H1 (cell line): ENCODE measurements around the gene CORO2B. TPM values are rescaled to one million over a fixed set of nuclear protein-coding genes. Genes with fewer than 3 reads are reported as not detected.

Experiments
- CTCF ChIA-PET: fragments of 300-600 bp; sonication (Branson Sonifier 250); formaldehyde crosslinking; loops from one replicate; lab custom pipeline; 2021; ENCODE audit not compliant: partially characterized antibody; lab: Charles Lee
- POLR2A ChIA-PET: fragments of 300-600 bp; sonication (Branson Sonifier 250); formaldehyde crosslinking; loops from one replicate; lab custom pipeline; 2021; ENCODE audit warnings: inconsistent platforms; ENCODE audit not compliant: partially characterized antibody; lab: Charles Lee
- DNase-seq, 2 experiments: peaks; one replicate each; pipeline versions ENCODE4 v3.0.0 to v3.0.0-alpha.2; 2010 to 2022; ENCODE audit warnings: low spot score in 2 of 2, low read depth in 1 of 2, mixed read lengths in 1 of 2
- FAIRE-seq: peaks from 2 replicates; lab custom pipeline; 2011; peaks lifted over from hg19 to GRCh38; lab: Jason Lieb, UNC
- H2AFZ ChIP-seq: 2 replicates; pipeline ENCODE4 v1.8.1; 2012; ENCODE audit warnings: low read length, inconsistent platforms
- H2AK5ac ChIP-seq: 2 replicates; pipeline ENCODE4 v1.6.1; 2013; ENCODE audit warnings: low read depth, low read length
- H2BK120ac ChIP-seq: replicated peaks from 2 replicates; pipeline ENCODE3; 2013; ENCODE audit warnings: low read depth, low read length, inconsistent platforms
- H2BK12ac ChIP-seq: 2 replicates; pipeline ENCODE4 v1.6.1; 2013; ENCODE audit warnings: low read depth, low read length
- H2BK15ac ChIP-seq: 2 replicates; pipeline ENCODE4 v1.6.1; 2013; ENCODE audit warnings: low read length
- H2BK20ac ChIP-seq: 2 replicates; pipeline ENCODE4 v1.6.1; 2013; ENCODE audit warnings: low read length
- H2BK5ac ChIP-seq: 2 replicates; pipeline ENCODE4 v1.6.1; 2013; ENCODE audit warnings: low read depth, low read length
- H3K14ac ChIP-seq: 2 replicates; pipeline ENCODE4 v1.6.1; 2013; ENCODE audit warnings: inconsistent platforms; ENCODE audit not compliant: insufficient read length
- H3K18ac ChIP-seq: 2 replicates; pipeline ENCODE4 v1.6.1; 2013; ENCODE audit warnings: low read length; ENCODE audit errors: extremely low read depth
- H3K23ac ChIP-seq: 2 replicates; pipeline ENCODE4 v1.6.1; 2013; ENCODE audit warnings: inconsistent platforms; ENCODE audit not compliant: insufficient read length
- H3K23me2 ChIP-seq: 2 replicates; pipeline ENCODE4 v1.6.1; 2013; ENCODE audit warnings: low read depth, low read length
- H3K27ac ChIP-seq: 2 replicates; pipeline ENCODE4 v1.6.1; 2011; ENCODE audit warnings: low read depth, low read length, inconsistent platforms
- H3K27me3 ChIP-seq, 4 experiments: replicated peaks in 1 of 4; 1 replicate in 1 of 4; 2 replicates in 3 of 4; pipeline versions ENCODE4 v1.6.1 to v1.8.1; 2011 to 2013; ENCODE audit warnings: low read length in 3 of 4, mild to moderate bottlenecking in 3 of 4, inconsistent platforms in 2 of 4, mixed read lengths in 2 of 4, moderate library complexity in 1 of 4; ENCODE audit not compliant: control insufficient read depth in 3 of 4, insufficient read depth in 3 of 4; ENCODE audit errors: extremely low read depth in 1 of 4
- H3K36me3 ChIP-seq, 4 experiments: 2 replicates each; pipeline versions ENCODE4 v1.6.1 to v1.8.1; 2011 to 2013; ENCODE audit warnings: mild to moderate bottlenecking in 4 of 4, low read length in 3 of 4, moderate library complexity in 2 of 4, control low read depth in 1 of 4, inconsistent platforms in 1 of 4; ENCODE audit not compliant: insufficient read depth in 4 of 4, control insufficient read depth in 2 of 4
- H3K4ac ChIP-seq: replicated peaks from 2 replicates; pipeline ENCODE3; 2013; ENCODE audit warnings: low read length, low read depth, mixed read lengths, inconsistent platforms; ENCODE audit not compliant: insufficient read length
- H3K4me1 ChIP-seq, 4 experiments: replicated peaks in 1 of 4; 1 replicate in 1 of 4; 2 replicates in 3 of 4; pipeline versions ENCODE4 v1.6.1 to v1.8.1; 2011 to 2013; ENCODE audit warnings: low read length in 3 of 4, inconsistent platforms in 2 of 4, mixed read lengths in 1 of 4; ENCODE audit not compliant: insufficient read depth in 4 of 4, control insufficient read depth in 3 of 4
- H3K4me2 ChIP-seq, 2 experiments: 2 replicates each; pipeline versions ENCODE4 v1.6.1 to v1.8.1; 2011 to 2013; ENCODE audit warnings: low read depth in 2 of 2, low read length in 2 of 2, control low read depth in 1 of 2, inconsistent platforms in 1 of 2, mild to moderate bottlenecking in 1 of 2; ENCODE audit not compliant: insufficient read depth in 1 of 2
- H3K4me3 ChIP-seq, 4 experiments: fragments of 200-600, 300-600 bp in 1 of 4; sonication (generic), shearing (Covaris generic), sonication (Bioruptor Twin) in 1 of 4; 2 replicates each; pipeline versions ENCODE4 v1.5.1 to v1.8.1; 2011 to 2016; ENCODE audit warnings: low read length in 4 of 4, low read depth in 3 of 4, control low read depth in 2 of 4, inconsistent platforms in 2 of 4, mild to moderate bottlenecking in 2 of 4, mixed read lengths in 1 of 4, moderate library complexity in 1 of 4; ENCODE audit not compliant: insufficient read depth in 2 of 4; ENCODE audit errors: extremely low read depth in 1 of 4
- H3K56ac ChIP-seq: replicated peaks from 2 replicates; pipeline ENCODE3; 2013; ENCODE audit warnings: low read depth, mild to moderate bottlenecking, mixed read lengths, low read length, inconsistent platforms; ENCODE audit not compliant: insufficient read length
- H3K79me1 ChIP-seq: 2 replicates; pipeline ENCODE4 v1.6.1; 2013; ENCODE audit warnings: low read depth, low read length, control low read depth
- H3K79me2 ChIP-seq, 2 experiments: 2 replicates each; pipeline versions ENCODE4 v1.6.1 to v1.8.1; 2012 to 2013; ENCODE audit warnings: low read length in 2 of 2, mild to moderate bottlenecking in 2 of 2, inconsistent platforms in 1 of 2; ENCODE audit not compliant: insufficient read depth in 2 of 2, control insufficient read depth in 1 of 2
- H3K9ac ChIP-seq, 4 experiments: replicated peaks in 1 of 4; 1 replicate in 1 of 4; 2 replicates in 3 of 4; pipeline versions ENCODE4 v1.6.1 to v1.8.1; 2011 to 2013; ENCODE audit warnings: low read depth in 3 of 4, low read length in 3 of 4, control low read depth in 2 of 4, mild to moderate bottlenecking in 2 of 4, moderate library complexity in 2 of 4, inconsistent platforms in 1 of 4; ENCODE audit errors: extremely low read depth in 1 of 4
- H3K9me3 ChIP-seq, 2 experiments: 2 replicates each; pipeline versions ENCODE4 v1.6.1 to v1.8.1; 2012 to 2013; ENCODE audit warnings: mild to moderate bottlenecking in 2 of 2, moderate library complexity in 2 of 2, control low read depth in 1 of 2, inconsistent platforms in 1 of 2, low read depth in 1 of 2, low read length in 1 of 2, mixed read lengths in 1 of 2; ENCODE audit not compliant: insufficient read depth in 2 of 2
- H4K20me1 ChIP-seq, 2 experiments: replicated peaks in 1 of 2; 2 replicates each; pipeline versions ENCODE3 to v1.8.1; 2011 to 2013; ENCODE audit warnings: inconsistent platforms in 2 of 2, low read length in 2 of 2, mild to moderate bottlenecking in 1 of 2; ENCODE audit not compliant: insufficient read depth in 2 of 2, control insufficient read depth in 1 of 2
- H4K5ac ChIP-seq: 2 replicates; pipeline ENCODE4 v1.6.1; 2013; ENCODE audit warnings: low read length, low read depth, mixed read lengths, inconsistent platforms; ENCODE audit not compliant: insufficient read length
- H4K8ac ChIP-seq: 2 replicates; pipeline ENCODE4 v1.8.0; 2013; ENCODE audit warnings: mild to moderate bottlenecking, moderate library complexity, low read length, inconsistent platforms; ENCODE audit not compliant: insufficient read depth; ENCODE audit errors: extremely low read depth
- H4K91ac ChIP-seq: replicated peaks from 2 replicates; pipeline ENCODE3; 2013; ENCODE audit warnings: low read length, mixed read lengths, inconsistent platforms; ENCODE audit not compliant: insufficient read length
- E2F6 ChIP-seq: IDR thresholded peaks from 2 replicates; pipeline ENCODE4 v1.6.1; 2012; ENCODE audit warnings: inconsistent platforms
- JUN ChIP-seq: IDR thresholded peaks from 2 replicates; pipeline ENCODE4 v1.6.1; 2011; ENCODE audit warnings: low read depth, mild to moderate bottlenecking, improper control_type of control experiment, low read length
- NANOG ChIP-seq: IDR thresholded peaks from 2 replicates; pipeline ENCODE4 v1.6.1; 2011; ENCODE audit warnings: low read length, low read depth, mild to moderate bottlenecking, inconsistent platforms; ENCODE audit not compliant: insufficient read depth, poor library complexity, severe bottlenecking
- RXRA ChIP-seq: IDR thresholded peaks from 2 replicates; pipeline ENCODE4 v1.6.1; 2011; ENCODE audit warnings: low read depth, mild to moderate bottlenecking, low read length, moderate library complexity; ENCODE audit not compliant: insufficient read depth
- SP1 ChIP-seq: IDR thresholded peaks from 2 replicates; pipeline ENCODE4 v1.6.1; 2011; ENCODE audit warnings: low read depth, low read length
- TEAD4 ChIP-seq: IDR thresholded peaks from 2 replicates; pipeline ENCODE4 v1.6.1; 2012; ENCODE audit warnings: low read depth, low read length, inconsistent platforms, mixed read lengths
- USF2 ChIP-seq: IDR thresholded peaks from 2 replicates; pipeline ENCODE4 v1.6.1; 2011; ENCODE audit warnings: low read length, improper control_type of control experiment
- WGBS, 2 experiments: shearing (Covaris generic) in 1 of 2; methylation state at CpG; one replicate each; pipeline versions ENCODE4 v1.1.6 to v1.1.7; 2013 to 2015; ENCODE audit warnings: low lambda C conversion rate in 2 of 2, mixed read lengths in 2 of 2, inconsistent platforms in 1 of 2, low coverage in 1 of 2, missing lambda C conversion rate in 1 of 2; ENCODE audit not compliant: insufficient replicate concordance in 2 of 2, insufficient coverage in 1 of 2, insufficient read length in 1 of 2; ENCODE audit errors: extremely low coverage in 1 of 2, missing lambda C conversion rate in 1 of 2; 5-methylcytosine and 5-hydroxymethylcytosine counted together
- polyA plus RNA-seq, 7 experiments: library from polyadenylated mRNA; depleted of rRNA in 3 of 7; stranded (reverse) in 5 of 7; unstranded in 2 of 7; fragments of >200 nt in 5 of 7; fragments of 200-250 nt in 2 of 7; gene quantifications; 1 replicate in 5 of 7; 2 replicates in 1 of 7; 4 replicates in 1 of 7; pipeline versions ENCODE4 v1.2.1 to v1.2.3, GENCODE V29; 2011 to 2013; ENCODE audit warnings: missing spikeins in 2 of 7, mixed read lengths in 2 of 7
- total RNA-seq: library from RNA; stranded (reverse); fragmentation: NEBNext Ultra II Directional; extraction: Animal tissue kit (Norgen Biotek cat#: 25700); gene quantifications from 2 replicates; pipeline ENCODE4 v1.2.1, GENCODE V29; 2021

CORO2B gene
- total and polyA plus RNA-seq, 2 of the 8 experiments (the other 6 are each of a cell fraction or from before 2014, with no cell fraction given): 3.4 to 6.7 TPM

GRCh38 chr15:68598171-68599152 is 19.7 kb downstream of the CORO2B start:
- WGBS, 2 experiments: 89% methylated on average over 14 of the region's 14 CpGs; no CpG with 5 or more reads in 1 of the 2 experiments
- DNase-seq: no peak

More at GRCh38 chr15:68598171-68599152, 19.7 kb downstream of the CORO2B start:
- H4K8ac ChIP-seq: no peak overlapping the region
- peak overlapping the region in 1 of 2 experiments; percentile 55; a peak in 2 of 4 replicates for H3K4me2 ChIP-seq
- H3K4me3 ChIP-seq: no peak overlapping the region
- H4K20me1 ChIP-seq: no peaks in the 10 kb centered on the region
- no peaks in the 10 kb centered on the region for H3K9me3 ChIP-seq
- no peak overlapping the region for H3K27ac ChIP-seq
- H2BK20ac ChIP-seq: peak overlapping the region; percentile 84
- TF ChIP-seq JUN (no peak), TEAD4 (no peak), E2F6 (no peak), RXRA (no peak), SP1 (no peak), NANOG (no peak), USF2 (no peak)
- H4K5ac ChIP-seq: no peak overlapping the region
- H3K18ac ChIP-seq: no peak overlapping the region; the same call in 1 of the 2 replicates
- peak overlapping the region; percentile 77; the same call in 1 of the 2 replicates for H2BK12ac ChIP-seq
- 0 out of 2 replicates have a peak overlapping the region, but pooled peaks have one; percentile 85 for H2BK15ac ChIP-seq
- H3K23me2 ChIP-seq: no peaks in the 10 kb centered on the region
- H2BK120ac ChIP-seq: no peak overlapping the region
- peak overlapping the region; percentile 1; the same call in 1 of the 2 replicates for H2AK5ac ChIP-seq
- H3K79me2 ChIP-seq: no peaks in the 10 kb centered on the region
- H3K79me1 ChIP-seq: no peaks in the 10 kb centered on the region
- H3K9ac ChIP-seq: no peak overlapping the region
- ChIA-PET POLR2A (interaction anchor here (1.2 to 1.3 kb wide), 2 partner anchors 9 to 16 kb away, joined by 3 read pairs; no protein-coding TSS in a partner anchor), CTCF (interaction anchor here (0.6 to 1.6 kb wide), 4 partner anchors 15 to 275 kb away, joined by 3 to 5 read pairs (median 4); no protein-coding TSS in a partner anchor)
- no peak for FAIRE-seq
- H2AFZ ChIP-seq: no peak overlapping the region
- no peaks in the 10 kb centered on the region for H3K36me3 ChIP-seq
- no peak overlapping the region for H3K14ac ChIP-seq
- peak overlapping the region; percentile 27; the same call in 1 of the 2 replicates for H2BK5ac ChIP-seq
- no peak overlapping the region for H3K23ac ChIP-seq
- no peaks in the 10 kb centered on the region; a peak in 2 of 7 replicates for H3K27me3 ChIP-seq
- peaks cover 5 to 43% (median 24%) of the 10 kb centered on the region in 4 experiments for H3K4me1 ChIP-seq
- peak overlapping the region; percentile 36 for H4K91ac ChIP-seq
- no peak overlapping the region for H3K56ac ChIP-seq
- H3K4ac ChIP-seq: no peak overlapping the region
